Measurements from ENCODE around the gene B3GALT6.

The B3GALT6 gene

GRCh38 chr1:1234180-1234808 lies 2.3 kb downstream of the B3GALT6 start:
- no peak for DNase-seq

DNA sequence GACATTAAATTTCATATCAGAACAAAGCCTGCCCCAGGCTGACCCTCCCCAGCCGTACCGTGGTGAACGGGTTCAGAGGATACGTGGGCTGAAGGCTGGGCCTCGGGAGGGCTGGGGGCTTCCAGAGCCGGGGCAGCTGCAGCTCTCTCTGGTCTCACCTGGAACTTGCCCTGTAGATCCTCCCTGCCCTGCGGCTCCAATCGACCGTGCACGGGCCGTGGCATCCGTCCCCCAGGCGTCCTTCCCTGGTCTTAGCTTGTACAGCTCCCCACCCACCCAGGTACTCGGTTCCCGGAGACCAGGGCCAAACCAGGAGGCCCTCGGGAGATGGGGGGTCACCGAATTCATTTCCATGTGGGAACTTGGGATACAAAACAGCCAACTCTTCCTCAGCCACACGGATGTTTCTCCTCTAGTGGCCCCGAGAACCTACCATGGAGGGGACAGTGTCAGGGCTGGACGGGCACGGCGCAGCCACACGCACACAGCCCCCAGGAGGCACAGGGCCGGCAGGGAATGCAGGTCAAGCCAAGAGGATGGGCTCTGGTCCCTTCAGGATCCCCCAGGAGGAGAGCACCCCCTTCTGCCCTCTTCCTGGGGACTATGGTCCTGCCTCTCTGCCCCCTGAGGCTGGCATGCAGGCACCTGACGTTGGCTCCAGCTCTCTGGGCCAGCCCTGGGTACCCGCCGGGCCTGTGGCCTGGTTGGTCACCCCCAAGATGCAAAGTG lies 3.1 kb downstream of the B3GALT6 start:
- DNase-seq = no peak

DNA sequence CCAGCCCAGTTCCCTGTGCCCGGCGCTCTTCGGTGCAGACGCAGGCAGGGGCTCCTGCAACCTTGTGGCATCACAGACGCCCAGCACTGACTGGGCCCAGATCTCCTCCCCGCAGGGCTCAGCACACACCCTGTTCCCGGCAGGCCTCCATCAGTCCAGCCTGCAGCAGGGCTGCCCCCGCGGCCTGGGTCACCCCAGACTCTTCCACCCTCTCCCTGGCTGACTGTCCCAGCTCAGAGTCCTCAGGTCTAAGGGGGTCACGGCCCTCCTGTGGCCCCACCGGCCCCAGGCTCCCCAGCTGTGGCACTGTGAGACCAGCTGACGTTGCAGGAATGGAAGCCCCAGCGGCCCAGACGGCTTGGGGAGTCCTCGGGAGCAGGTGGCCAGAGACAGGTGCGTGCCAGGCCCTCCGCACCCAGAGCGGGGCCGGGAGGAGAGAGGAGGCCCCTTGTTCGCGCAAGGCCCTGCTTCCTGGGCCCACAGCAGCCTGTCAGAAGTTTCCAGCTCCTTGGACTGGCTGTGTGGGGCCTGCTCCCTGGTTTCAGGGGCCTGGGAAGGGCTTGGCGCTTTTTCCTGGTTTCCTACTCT lies 4.2 kb downstream of the B3GALT6 start:
- no peak for DNase-seq

DNA sequence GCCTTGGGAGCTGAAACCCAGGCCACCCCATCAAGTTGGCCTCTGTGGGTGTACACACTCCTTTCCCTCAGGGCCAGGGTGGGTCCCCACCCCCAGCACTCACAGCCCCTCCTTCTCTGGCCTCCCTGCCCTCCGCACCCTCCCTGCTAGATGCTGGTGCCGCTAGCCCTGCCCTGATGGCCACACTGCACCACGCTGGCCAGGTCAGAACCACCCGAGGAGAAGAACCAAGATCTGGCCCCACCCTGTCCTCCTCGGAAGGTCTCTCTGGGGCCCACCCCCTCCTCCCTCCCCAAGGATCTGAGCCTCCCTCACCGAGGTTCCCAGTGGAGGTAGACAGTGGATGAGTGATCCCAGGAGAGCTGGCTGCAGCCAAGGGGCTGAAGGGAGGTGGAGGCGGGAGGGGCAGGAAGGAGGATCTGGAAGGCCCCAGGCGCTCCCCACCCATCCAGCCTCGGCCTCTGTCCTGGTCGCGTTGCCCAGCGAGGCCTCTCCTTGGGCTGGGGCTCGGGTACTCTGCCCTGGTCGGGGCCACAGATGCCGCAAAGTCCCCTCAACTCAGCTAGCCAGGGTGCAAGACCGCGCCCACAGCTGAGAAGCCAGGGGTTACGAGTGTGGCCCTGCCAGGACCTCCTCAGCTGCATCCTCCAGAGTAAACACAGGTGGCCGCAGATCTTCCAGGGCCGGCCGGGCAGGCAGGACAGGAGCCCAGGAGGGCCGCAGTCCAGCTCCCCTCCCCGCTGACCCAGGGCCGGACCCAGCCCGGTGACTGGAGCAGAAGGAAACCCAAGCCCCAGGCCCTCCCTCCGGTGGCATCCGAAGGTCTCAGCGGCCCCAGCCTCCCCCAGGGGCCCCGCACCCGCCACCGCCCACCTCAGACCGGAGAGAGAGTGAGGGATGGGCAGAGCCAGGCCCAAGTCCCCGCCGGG lies 5.2 kb downstream of the B3GALT6 start:
- DNase-seq = no peak

DNA sequence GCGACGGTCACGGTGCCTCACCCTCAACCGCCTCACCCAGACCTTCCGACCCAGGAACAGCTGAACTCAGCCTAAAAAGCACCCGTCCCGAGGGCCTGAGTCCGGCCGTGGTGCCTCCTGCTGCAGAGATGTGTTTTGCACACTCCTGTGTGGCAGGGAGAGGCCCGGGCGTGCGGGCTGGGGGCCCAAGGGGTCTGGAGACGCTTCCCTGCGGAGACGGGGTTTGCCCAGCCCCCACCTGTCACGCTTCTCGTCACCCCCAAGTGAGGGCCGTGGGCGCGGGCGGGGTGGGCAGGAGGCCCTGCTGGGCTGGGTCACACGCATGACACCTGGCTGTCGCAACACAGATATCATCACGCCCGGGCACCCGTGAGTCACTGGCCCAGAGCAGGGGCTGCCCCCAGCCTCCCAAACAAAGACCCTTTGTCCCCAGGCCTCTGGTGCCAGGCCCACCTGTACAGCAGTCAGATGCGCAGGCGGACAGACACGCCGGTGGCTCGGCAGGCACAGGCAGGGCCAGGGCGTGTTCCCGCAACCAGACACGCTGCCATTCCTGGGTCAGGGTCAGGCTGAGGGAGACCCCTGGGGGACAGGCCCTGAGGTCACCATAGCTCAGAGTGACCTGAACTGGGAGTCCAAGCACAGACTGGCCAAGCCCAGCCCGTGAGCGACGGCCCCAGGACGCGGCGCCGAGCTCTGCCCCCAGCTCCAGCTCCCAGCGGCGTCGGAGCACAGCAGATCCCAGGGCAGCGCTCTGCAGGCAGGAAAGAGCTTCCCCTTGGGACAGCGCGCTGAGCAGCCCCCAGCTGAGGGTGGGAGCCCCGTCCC lies 6.1 kb downstream of the B3GALT6 start:
- DNase-seq = peak; percentile 15

DNA sequence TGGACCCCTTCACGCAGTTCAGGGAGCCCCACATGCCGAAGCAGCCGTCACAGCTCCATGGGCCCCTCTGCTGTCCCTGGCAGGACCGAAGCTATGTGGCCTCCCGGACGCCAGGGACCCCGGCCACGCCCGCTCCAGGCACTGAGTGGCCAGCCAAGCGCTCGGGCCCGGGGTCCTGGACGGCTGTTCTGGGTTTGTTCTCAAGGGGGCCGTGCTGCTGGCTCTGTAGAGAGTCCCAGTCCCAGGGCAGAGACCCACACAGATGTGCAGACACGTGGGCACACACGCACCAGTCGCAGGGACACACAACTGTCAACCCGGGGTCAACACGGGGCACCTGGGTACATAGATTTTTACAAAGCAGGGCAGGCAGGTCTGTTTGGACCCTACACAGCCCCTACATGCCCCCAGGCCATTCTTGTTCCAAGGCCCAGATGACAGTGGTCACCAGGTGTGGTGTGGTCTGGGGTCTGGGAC lies 6.7 kb downstream of the B3GALT6 start:
- no peak for DNase-seq

GRCh38 chr1:1239227-1239613 lies 7.2 kb downstream of the B3GALT6 start:
- no peak for DNase-seq

- no peak for DNase-seq
Measured at GRCh38 chr1:1239614-1240347, 7.7 kb downstream of the B3GALT6 start.

GRCh38 chr1:1240348-1240732 lies 8.3 kb downstream of the B3GALT6 start:
- no peak for DNase-seq

DNA sequence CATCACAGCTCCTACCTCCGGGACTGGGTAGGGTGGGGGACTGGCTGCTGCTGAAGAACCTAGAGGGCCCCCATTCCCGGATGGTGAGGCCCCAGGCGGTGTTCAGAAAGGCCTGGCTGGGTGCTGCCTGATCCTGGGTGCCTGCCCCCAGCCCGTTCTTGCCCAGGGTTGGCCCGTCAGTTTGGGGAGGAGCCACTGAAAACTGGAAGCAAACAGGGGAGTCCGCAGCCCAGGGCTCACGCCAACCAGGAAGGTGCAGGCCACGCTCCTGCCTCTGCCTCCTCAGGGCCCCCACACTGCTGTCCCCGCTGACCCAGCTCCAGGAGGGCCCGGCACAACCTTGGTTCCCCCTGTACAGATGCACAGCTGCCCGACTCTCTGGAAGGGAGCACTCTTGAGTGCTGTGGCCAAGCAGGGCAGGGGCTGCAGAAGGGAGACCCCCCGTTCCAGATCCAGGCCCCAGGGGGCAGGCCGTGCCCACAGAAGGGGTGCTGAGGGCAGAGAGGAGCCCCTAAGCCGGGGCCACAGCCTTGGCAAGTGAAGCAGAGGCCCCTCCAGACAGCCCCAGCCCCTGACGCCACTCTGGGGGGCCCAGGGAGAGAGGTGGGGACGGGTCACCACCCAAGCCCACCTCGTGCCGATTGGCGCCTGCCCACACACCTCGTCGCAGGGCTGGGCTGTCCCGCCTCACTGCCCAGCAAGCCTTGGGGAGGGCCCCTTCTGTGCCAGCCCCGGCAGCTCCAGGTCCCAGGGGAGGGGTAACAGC lies 9.0 kb downstream of the B3GALT6 start:
- DNase-seq = no peak

DNA sequence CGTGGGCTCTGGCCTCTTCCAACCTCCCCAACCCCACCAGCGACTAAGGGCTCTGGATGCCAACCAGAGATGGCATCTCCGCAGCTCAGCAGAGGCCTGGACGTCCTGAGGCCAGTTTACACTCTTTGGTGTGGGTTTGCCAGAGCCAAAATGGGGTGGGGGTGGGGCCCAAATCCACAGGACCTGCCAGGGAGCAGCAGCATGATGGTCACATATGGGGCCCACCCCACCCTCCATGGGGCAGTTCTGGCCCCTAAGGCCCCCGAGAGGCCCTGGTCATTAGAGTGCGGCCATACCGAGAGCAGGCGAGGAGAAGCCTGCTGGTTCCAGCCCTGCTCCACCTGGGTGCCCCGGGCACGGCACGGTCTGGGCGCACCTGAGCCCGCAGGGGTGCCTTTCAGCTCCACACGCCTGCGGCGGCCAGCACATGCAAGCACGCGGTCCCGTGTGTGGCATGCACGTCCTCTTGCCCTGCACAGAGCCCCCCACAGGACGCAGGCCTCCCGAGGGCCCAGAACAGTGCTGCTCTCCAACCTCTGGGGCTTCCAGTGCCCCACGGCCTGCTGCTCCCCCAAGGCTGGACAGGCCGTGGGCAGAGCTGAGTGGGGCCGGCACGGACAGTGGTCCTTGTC lies 9.7 kb downstream of the B3GALT6 start:
- no peak for DNase-seq

GRCh38 chr1:1242461-1243265 lies 10.6 kb downstream of the B3GALT6 start:
- no peak for DNase-seq

GRCh38 chr1:1243266-1243660 lies 11.2 kb downstream of the B3GALT6 start:
- DNase-seq = no peak

DNA sequence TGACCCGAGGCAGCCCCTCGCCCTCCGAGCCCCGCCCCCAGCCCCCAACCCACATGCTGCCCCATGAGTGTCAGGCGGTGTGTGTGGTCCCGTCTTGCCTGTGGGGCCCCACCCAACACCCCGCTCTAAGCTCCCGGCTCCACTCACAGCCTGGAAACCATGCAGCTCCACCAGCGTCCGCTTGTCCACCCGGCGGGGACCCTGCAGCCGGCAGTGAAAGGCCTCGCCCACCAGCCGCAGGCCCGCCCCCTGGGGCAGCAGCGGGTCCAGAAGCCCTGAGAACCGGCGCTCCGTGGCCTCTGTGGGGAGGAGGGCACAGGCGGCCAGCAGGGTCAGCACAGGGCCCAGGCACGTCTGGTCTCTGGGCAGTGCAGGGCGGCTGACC lies 11.8 kb downstream of the B3GALT6 start:
- no peak for DNase-seq

DNA sequence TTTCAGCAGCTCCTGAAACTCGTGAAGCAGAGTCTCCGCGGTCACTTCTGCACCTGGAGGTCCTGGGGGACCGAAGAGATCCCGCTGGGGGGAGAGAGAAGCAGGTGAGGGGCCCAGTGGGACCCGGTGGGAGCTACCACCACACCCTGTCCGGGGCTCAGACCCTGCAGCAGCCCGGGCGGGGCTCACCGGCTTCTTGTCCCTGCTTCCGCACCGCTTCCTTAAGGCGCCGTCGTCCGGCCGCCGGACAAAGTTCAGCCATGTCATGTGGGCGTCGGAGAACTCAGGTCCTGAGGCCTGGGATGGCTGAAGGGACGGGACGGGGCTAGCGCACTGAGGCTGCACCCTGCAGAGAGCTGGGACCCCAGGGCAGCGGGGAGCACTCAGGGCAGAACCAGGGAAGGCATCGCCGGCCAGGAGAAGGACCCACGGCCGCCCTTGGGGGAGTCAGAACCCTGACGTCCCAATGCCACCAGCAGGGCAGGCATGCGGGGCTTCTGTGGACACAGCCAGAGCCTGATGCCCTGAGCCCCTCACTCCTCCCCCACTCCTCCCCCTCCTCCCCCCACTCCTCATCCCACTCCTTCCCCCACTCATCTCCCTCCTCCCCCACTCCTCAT lies 12.3 kb downstream of the B3GALT6 start:
- no peak for DNase-seq

- DNase-seq = no peak
Measured at GRCh38 chr1:1245178-1245816, 13.3 kb downstream of the B3GALT6 start.

DNA sequence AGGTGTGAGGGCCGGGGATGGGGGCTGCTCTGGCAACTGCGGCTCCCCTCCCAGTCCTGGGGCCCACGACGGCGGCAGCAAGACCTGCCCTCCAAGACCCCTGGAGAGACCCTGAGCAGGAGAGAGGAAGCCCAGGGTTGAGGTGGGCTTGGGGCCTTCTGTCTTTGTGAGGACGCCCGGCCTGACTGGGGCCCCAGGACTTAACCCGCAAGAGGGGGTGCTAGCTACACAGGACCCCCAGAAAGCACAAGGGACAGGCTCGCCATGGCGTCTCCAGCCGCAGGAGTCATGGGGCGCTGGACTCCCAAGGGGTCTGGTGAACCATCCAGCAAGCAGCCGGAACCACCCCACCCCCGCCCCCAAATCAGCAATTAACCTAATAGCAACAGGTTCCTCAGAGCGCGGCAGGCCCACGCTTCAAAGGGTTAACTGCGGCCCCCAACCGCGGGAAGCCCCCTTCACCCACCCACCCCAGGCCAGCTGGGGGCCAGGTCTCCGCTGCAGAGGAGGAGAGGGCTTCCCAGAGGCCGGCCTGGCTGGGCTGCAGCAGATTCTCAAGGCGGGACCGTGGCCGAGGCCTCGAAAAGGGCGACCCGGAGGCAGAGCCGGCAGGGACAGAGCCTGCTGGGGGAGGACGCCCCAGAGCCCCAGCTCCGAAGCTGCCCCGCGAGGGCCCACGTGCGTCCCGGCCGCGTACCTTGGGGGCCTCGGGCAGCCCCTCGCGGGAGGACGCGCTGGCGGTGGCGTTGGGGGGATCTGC lies 14.0 kb downstream of the B3GALT6 start:
- DNase-seq = no peak
